ENCODE measurements around the gene PLCB2.
A peak's percentile ranks its signal among the peaks of the same experiment; 100 is the strongest.

GRCh38 chr15:40333922-40334492 lies 26.3 kb upstream of the PLCB2 start:
- TF ChIP-seq CTCF (IDR thresholded peaks at IDR 0.05; ENCODE audit: extremely low read depth in 1 of 2, insufficient read depth in 1 of 2, low read depth in 1 of 2, low read length in 2 of 2), result no peak
- peak; percentile 32 for TF ChIP-seq POLR2A (IDR thresholded peaks at IDR 0.05; ENCODE audit: low read depth, low read length)
- TF ChIP-seq POLR2AphosphoS5 (IDR thresholded peaks at IDR 0.05; ENCODE audit: insufficient read depth, low read depth, low read length), result peak; percentile 60
- no peak for TF ChIP-seq EZH2 (IDR thresholded peaks at IDR 0.05; ENCODE audit: borderline replicate concordance, low read depth, low read length, severe bottlenecking)
- no peak for TF ChIP-seq MYC (IDR thresholded peaks at IDR 0.05; ENCODE audit: low read depth, low read length)

Measured in endothelial cell of umbilical vein (primary cell).